Mucosa of descending colon (tissue), 3 donors: ENCODE measurements around the gene PCSK2. TPM values are rescaled to one million over a fixed set of nuclear protein-coding genes. Genes with fewer than 3 reads are reported as not detected.

Source experiments
- ATAC-seq: fragments of 200-7000 bp; cut with Tn5 transposase; one replicate; pipeline ENCODE4 v1.9.1; 2020; ENCODE audit warnings: mild to moderate bottlenecking, moderate library complexity
- DNase-seq, 3 donors: peaks; one replicate each; pipeline ENCODE4 v3.0.0-alpha.2; 2020
- H3K36me3 ChIP-seq: fragments of 200-600 bp; one replicate; pipeline ENCODE4 v1.8.0; 2021; ENCODE audit warnings: low read depth, mild to moderate bottlenecking
- H3K4me1 ChIP-seq: fragments of 200-600 bp; one replicate; pipeline ENCODE4 v1.8.0; 2021; ENCODE audit warnings: low read depth, mild to moderate bottlenecking
- H3K4me3 ChIP-seq: fragments of 200-600 bp; one replicate; pipeline ENCODE4 v1.8.0; 2021; ENCODE audit warnings: mild to moderate bottlenecking
- H3K9me3 ChIP-seq: fragments of 200-600 bp; one replicate; pipeline ENCODE4 v1.8.0; 2021; ENCODE audit warnings: mild to moderate bottlenecking
- intact Hi-C, 2 donors: fragments of 100-400 bp; cut with DNase I in 1 of 2; cut with micrococcal nuclease in 1 of 2; formaldehyde crosslinking; loops; one replicate each; pipeline versions ENCODE4 v1.11.0 to v1.11.1; 2022; cut with DNase I, micrococcal nuclease
- total RNA-seq, 3 donors: library from RNA; stranded (reverse); fragmentation: NEBNext Ultra II Directional in 2 of 3; extraction: Animal tissue kit (Norgen Biotek cat#: 25700) in 2 of 3; gene quantifications; one replicate each; pipeline versions ENCODE4 v1.2.1 to v1.2.4, GENCODE V29; 2021 to 2023
- TF ChIP-seq, protein P1 (sequence below): fragments of 200-600 bp; IDR thresholded peaks from one replicate; pipeline ENCODE4 v1.8.0; 2022; ENCODE audit warnings: antibody characterized with exemption, mild to moderate bottlenecking
- donor health status: DM: no; HTN: no; CAD: no; lungs with moderate emphysema.
- donor health status: DM: no; HTN: no; CAD: no.
- donor health status: DM: no; HTN: yes; CAD: no.

The PCSK2 gene
- total RNA-seq, 3 donors from 2014 or later, result 0.48 to 5.6 (median 1.4) TPM

DNA sequence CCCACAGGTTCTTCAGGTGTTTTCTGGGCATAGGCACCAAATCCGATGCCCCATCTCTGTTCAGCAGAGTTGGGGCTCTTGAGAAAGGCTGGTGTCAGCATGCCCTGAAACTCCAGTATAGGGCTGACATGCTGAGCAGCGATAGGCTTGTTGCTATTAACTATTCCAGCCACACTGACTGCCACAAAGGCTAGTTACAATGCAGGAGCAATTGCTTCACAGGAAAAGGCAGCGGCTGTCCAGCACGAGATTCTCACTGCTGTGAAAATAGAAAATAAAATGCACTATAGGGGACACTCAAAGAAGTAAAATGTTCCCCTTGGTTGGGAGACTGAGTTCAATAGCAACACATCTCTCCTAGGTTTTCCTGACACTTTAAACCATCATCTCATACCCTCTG, 191.9 kb downstream of the PCSK2 start:
- ATAC-seq (no peak), DNase-seq (no peak)
- TF ChIP-seq, protein P1, sequence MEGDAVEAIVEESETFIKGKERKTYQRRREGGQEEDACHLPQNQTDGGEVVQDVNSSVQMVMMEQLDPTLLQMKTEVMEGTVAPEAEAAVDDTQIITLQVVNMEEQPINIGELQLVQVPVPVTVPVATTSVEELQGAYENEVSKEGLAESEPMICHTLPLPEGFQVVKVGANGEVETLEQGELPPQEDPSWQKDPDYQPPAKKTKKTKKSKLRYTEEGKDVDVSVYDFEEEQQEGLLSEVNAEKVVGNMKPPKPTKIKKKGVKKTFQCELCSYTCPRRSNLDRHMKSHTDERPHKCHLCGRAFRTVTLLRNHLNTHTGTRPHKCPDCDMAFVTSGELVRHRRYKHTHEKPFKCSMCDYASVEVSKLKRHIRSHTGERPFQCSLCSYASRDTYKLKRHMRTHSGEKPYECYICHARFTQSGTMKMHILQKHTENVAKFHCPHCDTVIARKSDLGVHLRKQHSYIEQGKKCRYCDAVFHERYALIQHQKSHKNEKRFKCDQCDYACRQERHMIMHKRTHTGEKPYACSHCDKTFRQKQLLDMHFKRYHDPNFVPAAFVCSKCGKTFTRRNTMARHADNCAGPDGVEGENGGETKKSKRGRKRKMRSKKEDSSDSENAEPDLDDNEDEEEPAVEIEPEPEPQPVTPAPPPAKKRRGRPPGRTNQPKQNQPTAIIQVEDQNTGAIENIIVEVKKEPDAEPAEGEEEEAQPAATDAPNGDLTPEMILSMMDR, result no peak
- Histone ChIP-seq H3K4me1 (no peaks in the 10 kb centered on the region), H3K9me3 (no peaks in the 10 kb centered on the region), H3K4me3 (no peak overlapping the region), H3K36me3 (no peaks in the 10 kb centered on the region)
- intact Hi-C loops, result no loop called here

DNA sequence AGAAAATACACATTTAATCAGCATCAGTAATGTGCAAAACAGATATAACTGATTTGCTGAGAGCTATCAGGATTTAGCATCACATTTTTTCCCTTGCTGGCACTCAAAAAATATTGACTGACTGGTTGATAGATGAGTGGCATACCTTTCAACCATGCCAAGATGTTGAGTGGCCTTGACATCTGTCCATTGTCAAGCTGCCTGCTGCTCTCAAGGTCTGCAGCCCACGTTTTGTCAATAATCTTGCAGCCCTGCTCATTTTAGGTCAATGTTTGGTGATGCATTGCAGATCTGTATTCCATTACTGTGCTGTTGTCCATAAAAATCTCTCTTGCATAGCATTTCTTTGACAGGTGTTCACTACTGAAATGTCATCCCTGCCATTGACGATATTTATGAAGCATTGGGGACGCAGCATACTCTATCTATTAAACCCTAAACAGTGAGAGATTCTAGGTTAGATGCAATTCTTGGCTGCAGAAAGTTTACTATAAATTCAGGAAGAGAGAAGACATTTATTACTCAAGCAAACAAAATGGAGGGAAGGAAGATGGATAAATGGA, 192.7 kb downstream of the PCSK2 start:
- DNase-seq (no peak), ATAC-seq (no peak)
- TF ChIP-seq, protein P1, result no peak
- intact Hi-C loops, result no loop called here
- Histone ChIP-seq H3K9me3 (no peaks in the 10 kb centered on the region), H3K4me1 (no peaks in the 10 kb centered on the region), H3K36me3 (no peaks in the 10 kb centered on the region), H3K4me3 (no peak overlapping the region)

DNA sequence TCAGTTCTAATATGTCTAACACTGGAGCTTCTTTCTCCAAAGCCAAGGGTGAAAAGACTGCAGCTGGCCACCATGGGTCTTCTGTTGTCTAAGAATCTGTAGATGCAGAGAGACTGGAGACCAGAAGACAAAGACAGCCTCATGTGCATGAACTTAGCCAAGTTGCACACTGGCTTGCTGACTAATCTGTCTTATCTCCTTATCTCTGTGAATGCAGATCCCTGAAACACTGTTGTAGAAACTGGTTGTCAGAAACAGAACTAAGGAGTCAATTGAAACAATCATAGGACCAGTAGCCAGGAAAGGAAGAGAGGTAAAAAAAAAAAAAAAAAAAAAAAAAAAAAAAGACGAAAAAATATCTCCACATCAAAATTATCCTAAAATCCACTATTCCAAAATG, 194.7 kb downstream of the PCSK2 start:
- no peaks in the 10 kb centered on the region for H3K4me1 ChIP-seq
- intact Hi-C loops, result no loop called here
- H3K4me3 ChIP-seq, result no peak overlapping the region
- no peaks in the 10 kb centered on the region for H3K36me3 ChIP-seq
- H3K9me3 ChIP-seq, result no peaks in the 10 kb centered on the region
- DNase-seq (no peak), ATAC-seq (no peak)
- TF ChIP-seq, protein P1, result no peak

DNA sequence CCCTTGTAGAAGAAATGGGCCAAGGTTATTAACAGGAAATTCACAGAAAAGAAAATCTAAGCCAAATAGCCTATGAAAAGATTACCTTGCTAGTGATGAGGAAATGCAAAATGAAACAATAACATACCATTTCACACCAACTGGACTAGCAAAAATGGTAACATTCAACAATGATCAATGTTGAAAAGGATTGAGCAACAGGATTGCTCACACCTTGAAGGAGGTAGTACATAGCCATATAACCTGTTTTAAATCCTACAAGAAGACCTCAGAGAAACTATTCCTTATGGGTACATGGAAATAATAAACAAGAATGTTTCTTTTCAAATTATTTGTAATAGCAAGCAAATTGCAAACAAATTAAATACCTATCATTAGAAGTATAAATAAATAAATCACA, 196.9 kb downstream of the PCSK2 start:
- ATAC-seq, result no peak

DNA sequence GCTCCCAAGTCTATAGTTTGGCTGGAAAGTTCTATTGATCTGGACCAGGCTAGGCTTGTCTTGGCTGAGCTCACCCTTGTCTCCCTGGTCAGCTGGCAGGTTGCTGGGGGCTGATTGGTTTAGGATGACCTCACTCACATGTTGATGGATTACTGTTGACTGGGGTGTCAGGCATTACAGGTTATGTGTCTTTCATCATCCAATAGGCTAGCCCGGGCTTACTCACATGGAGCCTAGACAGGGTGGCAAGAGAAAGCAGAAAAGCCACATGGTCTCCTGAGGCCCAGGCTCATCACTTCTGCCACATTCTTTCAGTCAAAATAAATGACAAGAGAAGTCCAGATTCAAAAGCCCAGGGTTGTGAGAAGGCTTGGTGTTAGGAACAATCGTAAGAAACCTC, 200.8 kb downstream of the PCSK2 start:
- TF ChIP-seq, protein P1, result no peak
- Histone ChIP-seq H3K9me3 (no peaks in the 10 kb centered on the region), H3K4me3 (no peak overlapping the region), H3K4me1 (no peaks in the 10 kb centered on the region), H3K36me3 (no peaks in the 10 kb centered on the region)
- intact Hi-C loops, result no loop called here
- no peak for DNase-seq
- no peak for ATAC-seq

More for the DNA sequence above, 196.9 kb downstream of the PCSK2 start:
- DNase-seq, result no peak
- TF ChIP-seq, protein P1, result no peak
- Histone ChIP-seq H3K4me1 (no peaks in the 10 kb centered on the region), H3K36me3 (no peaks in the 10 kb centered on the region), H3K4me3 (no peak overlapping the region), H3K9me3 (no peaks in the 10 kb centered on the region)
- intact Hi-C loops, result no loop called here
